Heart left ventricle (tissue), 13 donors: ENCODE results near the gene CLEC4E.

Experiments used
- CTCF ChIP-seq, 12 donors: fragments of 200-600 bp; sonication (generic) in 4 of 12; IDR thresholded peaks; one replicate each; pipeline versions ENCODE4 v1.5.0 to v1.8.0; 2018 to 2022; ENCODE audit warnings: antibody characterized with exemption in 12 of 12, mild to moderate bottlenecking in 5 of 12
- POLR2A ChIP-seq, 2 donors: fragments of 450-650 bp; IDR thresholded peaks; one replicate each; pipeline ENCODE4 v1.6.1; 2017; ENCODE audit warnings: antibody characterized with exemption in 2 of 2, mild to moderate bottlenecking in 2 of 2, moderate library complexity in 2 of 2
- donor health status: ischemic (EF 13 %, LVEDD 7.1; RV severe dilation, severe dysfunction).
- donor health status: DM: no; HTN: yes; CAD: no.
- donor health status: DM: no; HTN: no; CAD: no.
- donor health status: ischemic (EF 25% LVEDD 6.9; RV normal size, moderate dysfunction).
- donor health status: ischemic (EF 25% LVEDD 5.7; RV mildly dilated, moderate dysfunction).
- donor health status: ischemic (EF 35%, LVEDD 5.7; RV mildly dilated, moderate dysfunction).
- donor health status: nonischemic (EF 11% LVEDD 7.7; RV severe dilation, severe dysfunction).
- donor health status: DM: yes; HTN: yes; CAD: no.
- donor health status: PGD.
- donor health status: ischemic (EF 29% LVEDD 5.4; RV normal size, mild dysfunction).
- donor health status: nonischemic (EF 23%, LVEDD 6.1; RV moderate dilation, normal function).

- TF ChIP-seq CTCF (IDR thresholded peaks at IDR 0.05) (no peak), POLR2A (IDR thresholded peaks at IDR 0.05) (no peak)
These were observed 43.3 kb upstream of the CLEC4E start for GRCh38 chr12:8584004-8584403.
